ENCODE measurements around the gene TMEM81. TPM values are rescaled to one million over a fixed set of nuclear protein-coding genes. Genes with fewer than 3 reads are reported as not detected.

Gene TMEM81
- total RNA-seq, 1 experiment from 2014 or later = 5.4 TPM

GRCh38 chr1:205068001-205068400 is 16.3 kb downstream of the TMEM81 start:
- Histone ChIP-seq H3K4me1 (replicated peaks; ENCODE audit: insufficient read depth) (no peaks in the 10 kb centered on the region), H3K27ac (no peak overlapping the region), H3K36me3 (ENCODE audit: low read depth) (no peaks in the 10 kb centered on the region), H3K9me3 (ENCODE audit: insufficient read depth, low read depth) (no peaks in the 10 kb centered on the region), H3K27me3 (ENCODE audit: insufficient read depth, low read depth) (peaks cover 51% of the 10 kb centered on the region), H3K4me2 (no peak overlapping the region), H3F3A (ENCODE audit: insufficient read depth, low read depth) (no peaks in the 10 kb centered on the region), H2AFZ (no peak overlapping the region), H3K79me2 (ENCODE audit: low read depth) (no peaks in the 10 kb centered on the region), H3K9me2 (ENCODE audit: insufficient read depth) (no peaks in the 10 kb centered on the region), H4K20me1 (ENCODE audit: insufficient read depth) (no peaks in the 10 kb centered on the region), H3K4me3 (no peak overlapping the region)
- ChIA-PET CTCF (no interaction called here), POLR2A (ENCODE audit: unreplicated experiment) (no interaction called here)
- DNase-seq = no peak
- intact Hi-C loops (cut with micrococcal nuclease; ENCODE audit: unreplicated experiment) = no loop called here
- TF ChIP-seq CTCF (conservative IDR thresholded peaks at IDR 0.05) (no peak), EZH2 (IDR thresholded peaks at IDR 0.05; ENCODE audit: low read depth) (no peak)
- BruUV-seq (replicated peaks) = no TSS peak

GRCh38 chr1:205067031-205067430 is 17.2 kb downstream of the TMEM81 start:
- H3K4me3 ChIP-seq = no peak overlapping the region
- TF ChIP-seq CTCF (conservative IDR thresholded peaks at IDR 0.05) (no peak), EZH2 (IDR thresholded peaks at IDR 0.05; ENCODE audit: low read depth) (no peak)
- intact Hi-C loops (cut with micrococcal nuclease; ENCODE audit: unreplicated experiment) = no loop called here
- POLR2A ChIA-PET (ENCODE audit: unreplicated experiment) = no interaction called here
- H3K9me2 ChIP-seq (ENCODE audit: insufficient read depth) = no peaks in the 10 kb centered on the region
- H3K27ac ChIP-seq = no peak overlapping the region
- no peaks in the 10 kb centered on the region for H3K4me1 ChIP-seq (replicated peaks; ENCODE audit: insufficient read depth)
- H3K79me2 ChIP-seq (ENCODE audit: low read depth) = no peaks in the 10 kb centered on the region
- CTCF ChIA-PET = no interaction called here
- no peaks in the 10 kb centered on the region for H3K36me3 ChIP-seq (ENCODE audit: low read depth)
- no peaks in the 10 kb centered on the region for H3K9me3 ChIP-seq (ENCODE audit: insufficient read depth, low read depth)
- peaks cover 60% of the 10 kb centered on the region for H3K27me3 ChIP-seq (ENCODE audit: insufficient read depth, low read depth)
- no peak overlapping the region for H2AFZ ChIP-seq
- H4K20me1 ChIP-seq (ENCODE audit: insufficient read depth) = no peaks in the 10 kb centered on the region
- H3F3A ChIP-seq (ENCODE audit: insufficient read depth, low read depth) = no peaks in the 10 kb centered on the region
- DNase-seq = no peak
- H3K4me2 ChIP-seq = no peak overlapping the region
- BruUV-seq (replicated peaks) = no TSS peak

GRCh38 chr1:205066141-205066818 is 18.0 kb downstream of the TMEM81 start:
- Histone ChIP-seq H3K4me1 (replicated peaks; ENCODE audit: insufficient read depth) (no peaks in the 10 kb centered on the region), H3K27me3 (ENCODE audit: insufficient read depth, low read depth) (peaks cover 64% of the 10 kb centered on the region), H3K27ac (no peak overlapping the region), H3K4me3 (no peak overlapping the region), H3K4me2 (no peak overlapping the region), H3F3A (ENCODE audit: insufficient read depth, low read depth) (no peaks in the 10 kb centered on the region), H3K9me2 (ENCODE audit: insufficient read depth) (no peaks in the 10 kb centered on the region), H4K20me1 (ENCODE audit: insufficient read depth) (no peaks in the 10 kb centered on the region), H3K79me2 (ENCODE audit: low read depth) (no peaks in the 10 kb centered on the region), H3K36me3 (ENCODE audit: low read depth) (no peaks in the 10 kb centered on the region), H2AFZ (no peak overlapping the region), H3K9me3 (ENCODE audit: insufficient read depth, low read depth) (no peaks in the 10 kb centered on the region)
- ChIA-PET CTCF (no interaction called here), POLR2A (ENCODE audit: unreplicated experiment) (no interaction called here)
- intact Hi-C loops (cut with micrococcal nuclease; ENCODE audit: unreplicated experiment) = no loop called here
- DNase-seq = no peak
- BruUV-seq (replicated peaks) = no TSS peak
- TF ChIP-seq CTCF (conservative IDR thresholded peaks at IDR 0.05) = no peak
- no peak for TF ChIP-seq EZH2 (IDR thresholded peaks at IDR 0.05; ENCODE audit: low read depth)

All from PC-9 (cell line).